ENCODE measurements around the gene NOL6.

GRCh38 chr9:33466565-33467495, 6.9 kb downstream of the NOL6 start:
- TF ChIP-seq POLR2A (IDR thresholded peaks at IDR 0.05; ENCODE audit: low read depth, low read length) (no peak), PAX5 (IDR thresholded peaks at IDR 0.05; ENCODE audit: insufficient read depth, low read length, severe bottlenecking) (no peak)
